Endodermal cell (in vitro differentiated cells): Measurements from ENCODE around the gene IL18BP. TPM values are rescaled to one million over a fixed set of nuclear protein-coding genes. Genes with fewer than 3 reads are reported as not detected.

Experiments
- DNase-seq: peaks from one replicate; pipeline ENCODE4 v3.0.0-alpha.2; 2017
- H3K27ac ChIP-seq: 2 replicates; pipeline ENCODE4 v1.5.1; 2013; ENCODE audit warnings: mild to moderate bottlenecking, low read depth, low read length, moderate library complexity
- H3K27me3 ChIP-seq: 2 replicates; pipeline ENCODE4 v1.6.1; 2013; ENCODE audit warnings: mild to moderate bottlenecking, low read length, moderate library complexity; ENCODE audit not compliant: insufficient read depth, control insufficient read depth, poor library complexity, severe bottlenecking
- H3K36me3 ChIP-seq: 2 replicates; pipeline ENCODE4 v1.7.0; 2013; ENCODE audit warnings: mild to moderate bottlenecking, low read length, moderate library complexity; ENCODE audit not compliant: control insufficient read depth, insufficient read depth
- H3K4me1 ChIP-seq: one replicate; pipeline ENCODE4 v1.7.0; 2013; ENCODE audit warnings: low read length; ENCODE audit not compliant: control insufficient read depth, insufficient read depth
- H3K4me3 ChIP-seq: 2 replicates; pipeline ENCODE4 v1.5.1; 2013; ENCODE audit warnings: mild to moderate bottlenecking, low read length, moderate library complexity
- H3K9ac ChIP-seq: 2 replicates; pipeline ENCODE4 v1.6.1; 2013; ENCODE audit warnings: mild to moderate bottlenecking, low read length, moderate library complexity; ENCODE audit not compliant: poor library complexity, severe bottlenecking; ENCODE audit errors: extremely low read depth
- H3K9me3 ChIP-seq: 2 replicates; pipeline ENCODE4 v1.6.1; 2013; ENCODE audit warnings: mild to moderate bottlenecking, low read length, moderate library complexity; ENCODE audit not compliant: control insufficient read depth
- H3K27ac Mint-ChIP-seq: 2 replicates; pipeline ENCODE4 v1.8.0; 2020; ENCODE audit warnings: mixed read lengths
- H3K27me3 Mint-ChIP-seq: 2 replicates; pipeline ENCODE4 v1.8.0; 2021; ENCODE audit warnings: mild to moderate bottlenecking, mixed read lengths; ENCODE audit not compliant: insufficient read depth
- H3K36me3 Mint-ChIP-seq: 2 replicates; pipeline ENCODE4 v1.8.0; 2020; ENCODE audit warnings: low read depth, mixed read lengths
- H3K4me1 Mint-ChIP-seq: 2 replicates; pipeline ENCODE4 v1.8.0; 2020; ENCODE audit warnings: mixed read lengths
- H3K4me3 Mint-ChIP-seq: 2 replicates; pipeline ENCODE4 v1.8.0; 2020; ENCODE audit warnings: mild to moderate bottlenecking, moderate library complexity, mixed read lengths
- H3K9me3 Mint-ChIP-seq: 2 replicates; pipeline ENCODE4 v1.8.0; 2020; ENCODE audit warnings: mild to moderate bottlenecking, mixed read lengths
- WGBS, 2 experiments: methylation state at CpG; one replicate each; pipeline versions ENCODE4 v1.1.5 to v1.1.7; 2013; ENCODE audit warnings: missing lambda C conversion rate in 2 of 2, mixed read lengths in 1 of 2; ENCODE audit not compliant: insufficient coverage in 1 of 2, insufficient read length in 1 of 2; 5-methylcytosine and 5-hydroxymethylcytosine counted together
- total RNA-seq, 2 donors: library from RNA; stranded (reverse); fragmentation: NEBNext Ultra II Directional in 1 of 2; extraction: Animal tissue kit (Norgen Biotek cat#: 25700) in 1 of 2; gene quantifications; 2 replicates in 1 of 2; 3 replicates in 1 of 2; pipeline ENCODE4 v1.2.1, GENCODE V29; 2021
- TF ChIP-seq, protein P1 (sequence below): fragments of 200-600 bp; sonication (generic); conservative IDR thresholded peaks from 2 replicates; pipeline ENCODE4 v1.5.0; 2021; ENCODE audit warnings: antibody characterized with exemption, mild to moderate bottlenecking

The IL18BP gene
- total RNA-seq, 2 donors from 2014 or later: 10.8 to 13.0 TPM

DNA sequence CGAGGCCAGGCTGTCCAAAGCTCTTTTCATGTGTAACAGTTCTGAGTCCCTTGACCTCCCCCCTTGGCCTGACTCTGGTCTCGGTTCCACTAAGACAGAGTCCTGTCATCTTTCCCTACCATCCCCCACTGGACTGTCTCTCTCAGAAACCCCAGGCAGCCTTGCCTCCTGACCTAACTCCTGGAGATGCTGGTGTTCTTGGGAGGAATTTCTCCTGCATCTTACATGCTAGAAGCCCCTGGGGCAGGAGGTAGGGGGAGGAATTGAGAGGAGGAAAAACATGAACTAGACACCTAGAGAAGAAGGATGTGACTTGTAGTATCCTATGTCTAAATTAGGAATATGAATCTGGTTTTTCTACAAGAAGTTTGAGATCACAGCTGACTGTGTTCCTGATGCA, 648 bp upstream of the IL18BP start:
- peaks cover 26% of the 10 kb centered on the region for H3K36me3 ChIP-seq
- TF ChIP-seq, protein P1, sequence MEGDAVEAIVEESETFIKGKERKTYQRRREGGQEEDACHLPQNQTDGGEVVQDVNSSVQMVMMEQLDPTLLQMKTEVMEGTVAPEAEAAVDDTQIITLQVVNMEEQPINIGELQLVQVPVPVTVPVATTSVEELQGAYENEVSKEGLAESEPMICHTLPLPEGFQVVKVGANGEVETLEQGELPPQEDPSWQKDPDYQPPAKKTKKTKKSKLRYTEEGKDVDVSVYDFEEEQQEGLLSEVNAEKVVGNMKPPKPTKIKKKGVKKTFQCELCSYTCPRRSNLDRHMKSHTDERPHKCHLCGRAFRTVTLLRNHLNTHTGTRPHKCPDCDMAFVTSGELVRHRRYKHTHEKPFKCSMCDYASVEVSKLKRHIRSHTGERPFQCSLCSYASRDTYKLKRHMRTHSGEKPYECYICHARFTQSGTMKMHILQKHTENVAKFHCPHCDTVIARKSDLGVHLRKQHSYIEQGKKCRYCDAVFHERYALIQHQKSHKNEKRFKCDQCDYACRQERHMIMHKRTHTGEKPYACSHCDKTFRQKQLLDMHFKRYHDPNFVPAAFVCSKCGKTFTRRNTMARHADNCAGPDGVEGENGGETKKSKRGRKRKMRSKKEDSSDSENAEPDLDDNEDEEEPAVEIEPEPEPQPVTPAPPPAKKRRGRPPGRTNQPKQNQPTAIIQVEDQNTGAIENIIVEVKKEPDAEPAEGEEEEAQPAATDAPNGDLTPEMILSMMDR: no peak
- 84% methylated on average over 2 of the region's 2 CpGs; no CpG with 5 or more reads in 1 of the 2 experiments for WGBS, 2 experiments
- H3K9me3 ChIP-seq: no peaks in the 10 kb centered on the region
- no peak overlapping the region for H3K9ac ChIP-seq
- H3K4me1 Mint-ChIP-seq: peaks cover 6% of the 10 kb centered on the region
- H3K9me3 Mint-ChIP-seq: no peaks in the 10 kb centered on the region
- H3K27ac Mint-ChIP-seq: no peak overlapping the region
- peaks cover 29% of the 10 kb centered on the region for H3K36me3 Mint-ChIP-seq
- H3K4me3 ChIP-seq: no peak overlapping the region
- H3K4me3 Mint-ChIP-seq: no peak overlapping the region
- no peak for DNase-seq
- H3K27ac ChIP-seq: no peak overlapping the region
- H3K27me3 ChIP-seq: no peaks in the 10 kb centered on the region
- no peaks in the 10 kb centered on the region for H3K27me3 Mint-ChIP-seq
- peaks cover 19% of the 10 kb centered on the region for H3K4me1 ChIP-seq

GRCh38 chr11:71999362-71999761, 653 bp downstream of the IL18BP start:
- H3K9me3 ChIP-seq: no peaks in the 10 kb centered on the region
- H3K4me3 ChIP-seq: no peak overlapping the region
- no peak for DNase-seq
- no peak overlapping the region for H3K4me3 Mint-ChIP-seq
- no peak overlapping the region for H3K27ac Mint-ChIP-seq
- no peaks in the 10 kb centered on the region for H3K27me3 ChIP-seq
- TF ChIP-seq, protein P1: no peak
- 87 to 94% methylated on average over 2 of the region's 2 CpGs for WGBS, 2 experiments
- H3K36me3 ChIP-seq: peaks cover 32% of the 10 kb centered on the region
- peaks cover 19% of the 10 kb centered on the region for H3K4me1 ChIP-seq
- H3K9ac ChIP-seq: no peak overlapping the region
- no peaks in the 10 kb centered on the region for H3K9me3 Mint-ChIP-seq
- H3K36me3 Mint-ChIP-seq: peaks cover 36% of the 10 kb centered on the region
- H3K27ac ChIP-seq: no peak overlapping the region
- no peaks in the 10 kb centered on the region for H3K27me3 Mint-ChIP-seq
- H3K4me1 Mint-ChIP-seq: peaks cover 6% of the 10 kb centered on the region

- Mint-ChIP-seq H3K27ac (no peak overlapping the region), H3K9me3 (no peaks in the 10 kb centered on the region), H3K4me3 (no peak overlapping the region), H3K4me1 (peaks cover 6% of the 10 kb centered on the region), H3K27me3 (no peaks in the 10 kb centered on the region), H3K36me3 (peaks cover 41% of the 10 kb centered on the region)
- no peak for DNase-seq
- H3K9ac ChIP-seq: no peak overlapping the region
- H3K36me3 ChIP-seq: peaks cover 36% of the 10 kb centered on the region
- no peaks in the 10 kb centered on the region for H3K27me3 ChIP-seq
- TF ChIP-seq, protein P1: no peak
- H3K27ac ChIP-seq: no peak overlapping the region
- no peaks in the 10 kb centered on the region for H3K9me3 ChIP-seq
- H3K4me3 ChIP-seq: no peak overlapping the region
- H3K4me1 ChIP-seq: peaks cover 14% of the 10 kb centered on the region
- WGBS, 2 experiments: 95 to 100% methylated on average over 5 to 8 of the region's 8 CpGs
These were observed 1.1 kb downstream of the IL18BP start for GRCh38 chr11:71999798-72000197.
